ENCODE data around the gene TNFSF13B.

DNA sequence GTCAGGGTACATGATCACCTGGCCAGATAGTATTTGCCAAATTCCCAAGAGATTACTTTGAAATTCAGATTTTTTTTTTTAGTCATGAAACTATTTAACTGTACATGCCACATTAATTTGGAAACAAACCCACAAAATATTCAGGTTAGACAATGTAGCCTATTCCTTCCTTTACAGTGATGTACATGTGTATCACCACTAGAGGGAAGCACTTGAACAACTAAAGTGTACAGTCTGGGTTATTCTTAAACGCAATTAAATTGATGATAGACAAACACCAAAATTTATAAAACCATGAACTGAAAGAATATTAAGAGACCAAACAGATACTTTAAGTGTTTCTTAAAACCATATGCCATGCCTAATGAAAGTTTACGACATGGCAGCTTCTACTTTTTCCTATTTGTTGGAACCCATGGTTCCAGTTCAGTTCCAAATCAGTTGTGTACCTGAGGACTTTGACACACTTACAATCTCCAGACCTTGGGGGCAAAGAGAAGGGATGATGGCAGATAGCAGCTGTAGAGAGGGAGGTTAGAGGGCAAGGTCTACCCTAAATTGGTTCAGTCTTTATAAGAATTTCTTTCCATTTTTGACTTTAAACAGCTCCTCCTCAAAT is 52.8 kb downstream of the TNFSF13B start:
- TF ChIP-seq, protein P1, sequence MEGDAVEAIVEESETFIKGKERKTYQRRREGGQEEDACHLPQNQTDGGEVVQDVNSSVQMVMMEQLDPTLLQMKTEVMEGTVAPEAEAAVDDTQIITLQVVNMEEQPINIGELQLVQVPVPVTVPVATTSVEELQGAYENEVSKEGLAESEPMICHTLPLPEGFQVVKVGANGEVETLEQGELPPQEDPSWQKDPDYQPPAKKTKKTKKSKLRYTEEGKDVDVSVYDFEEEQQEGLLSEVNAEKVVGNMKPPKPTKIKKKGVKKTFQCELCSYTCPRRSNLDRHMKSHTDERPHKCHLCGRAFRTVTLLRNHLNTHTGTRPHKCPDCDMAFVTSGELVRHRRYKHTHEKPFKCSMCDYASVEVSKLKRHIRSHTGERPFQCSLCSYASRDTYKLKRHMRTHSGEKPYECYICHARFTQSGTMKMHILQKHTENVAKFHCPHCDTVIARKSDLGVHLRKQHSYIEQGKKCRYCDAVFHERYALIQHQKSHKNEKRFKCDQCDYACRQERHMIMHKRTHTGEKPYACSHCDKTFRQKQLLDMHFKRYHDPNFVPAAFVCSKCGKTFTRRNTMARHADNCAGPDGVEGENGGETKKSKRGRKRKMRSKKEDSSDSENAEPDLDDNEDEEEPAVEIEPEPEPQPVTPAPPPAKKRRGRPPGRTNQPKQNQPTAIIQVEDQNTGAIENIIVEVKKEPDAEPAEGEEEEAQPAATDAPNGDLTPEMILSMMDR (conservative IDR thresholded peaks at IDR 0.05; ENCODE audit: low read length): peak; percentile 80
- TF ChIP-seq EZH2phosphoT487 (IDR thresholded peaks at IDR 0.05; ENCODE audit: borderline replicate concordance, low read depth, low read length): no peak

Measured in OCI-LY7 (cell line).